ENCODE results near the gene PRICKLE3.

The PRICKLE3 gene

DNA sequence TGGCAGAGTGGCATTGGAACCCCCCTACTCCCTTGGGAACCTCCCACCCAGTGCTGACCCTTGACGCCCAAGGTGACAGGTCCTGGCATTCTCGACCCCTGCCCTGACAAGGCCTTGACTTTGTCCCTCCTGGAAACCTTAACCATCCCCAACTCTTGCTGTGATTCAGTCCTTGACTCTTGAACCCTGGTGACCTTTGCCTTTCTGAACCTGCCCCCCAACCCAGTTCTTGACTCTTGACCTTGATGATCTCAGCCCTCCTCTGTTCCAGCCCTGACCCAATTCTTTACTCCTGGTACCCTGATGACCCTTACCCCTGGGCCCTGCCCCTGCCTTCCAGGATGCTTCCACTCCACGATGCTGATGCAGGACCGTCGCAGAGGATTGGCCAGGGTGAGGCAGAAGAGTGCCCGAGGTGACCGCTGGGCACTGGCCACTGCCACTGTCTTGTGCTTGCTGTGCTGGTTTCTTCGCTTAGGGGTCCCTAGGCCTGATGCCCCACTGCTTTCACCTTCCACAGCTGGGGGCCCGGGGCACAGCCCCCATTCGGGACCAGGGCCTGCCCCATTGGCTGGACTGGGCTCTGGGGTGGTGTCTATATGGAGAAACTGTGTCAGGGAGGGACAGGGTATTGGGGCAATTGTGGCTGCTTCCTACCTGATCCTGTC is 45.3 kb upstream of the PRICKLE3 start:
- H3K27me3 ChIP-seq (ENCODE audit: insufficient read depth, low read depth): no peaks in the 10 kb centered on the region
- H3K4me3 ChIP-seq (IDR thresholded peaks at IDR 0.05; ENCODE audit: insufficient read depth, low read depth, low read length): no peak overlapping the region
- H2AFZ ChIP-seq (ENCODE audit: low read depth): peak overlapping the region; percentile 22; the same call in 1 of the 2 replicates
- TF ChIP-seq, protein P1, sequence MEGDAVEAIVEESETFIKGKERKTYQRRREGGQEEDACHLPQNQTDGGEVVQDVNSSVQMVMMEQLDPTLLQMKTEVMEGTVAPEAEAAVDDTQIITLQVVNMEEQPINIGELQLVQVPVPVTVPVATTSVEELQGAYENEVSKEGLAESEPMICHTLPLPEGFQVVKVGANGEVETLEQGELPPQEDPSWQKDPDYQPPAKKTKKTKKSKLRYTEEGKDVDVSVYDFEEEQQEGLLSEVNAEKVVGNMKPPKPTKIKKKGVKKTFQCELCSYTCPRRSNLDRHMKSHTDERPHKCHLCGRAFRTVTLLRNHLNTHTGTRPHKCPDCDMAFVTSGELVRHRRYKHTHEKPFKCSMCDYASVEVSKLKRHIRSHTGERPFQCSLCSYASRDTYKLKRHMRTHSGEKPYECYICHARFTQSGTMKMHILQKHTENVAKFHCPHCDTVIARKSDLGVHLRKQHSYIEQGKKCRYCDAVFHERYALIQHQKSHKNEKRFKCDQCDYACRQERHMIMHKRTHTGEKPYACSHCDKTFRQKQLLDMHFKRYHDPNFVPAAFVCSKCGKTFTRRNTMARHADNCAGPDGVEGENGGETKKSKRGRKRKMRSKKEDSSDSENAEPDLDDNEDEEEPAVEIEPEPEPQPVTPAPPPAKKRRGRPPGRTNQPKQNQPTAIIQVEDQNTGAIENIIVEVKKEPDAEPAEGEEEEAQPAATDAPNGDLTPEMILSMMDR (conservative IDR thresholded peaks at IDR 0.05; ENCODE audit: low read depth, low read length): no peak
- no peaks in the 10 kb centered on the region for H3K79me2 ChIP-seq (ENCODE audit: insufficient read depth, low read depth)
- H4K20me1 ChIP-seq (ENCODE audit: insufficient read depth): no peaks in the 10 kb centered on the region
- no peak overlapping the region for H3K9ac ChIP-seq
- no peak overlapping the region; the same call in 1 of the 2 replicates for H3K4me2 ChIP-seq
- peaks cover 8% of the 10 kb centered on the region for H3K4me1 ChIP-seq (ENCODE audit: low read depth, poor library complexity, severe bottlenecking)
- no peaks in the 10 kb centered on the region for H3K36me3 ChIP-seq (ENCODE audit: insufficient read depth)
- no peak overlapping the region for H3K27ac ChIP-seq

DNA sequence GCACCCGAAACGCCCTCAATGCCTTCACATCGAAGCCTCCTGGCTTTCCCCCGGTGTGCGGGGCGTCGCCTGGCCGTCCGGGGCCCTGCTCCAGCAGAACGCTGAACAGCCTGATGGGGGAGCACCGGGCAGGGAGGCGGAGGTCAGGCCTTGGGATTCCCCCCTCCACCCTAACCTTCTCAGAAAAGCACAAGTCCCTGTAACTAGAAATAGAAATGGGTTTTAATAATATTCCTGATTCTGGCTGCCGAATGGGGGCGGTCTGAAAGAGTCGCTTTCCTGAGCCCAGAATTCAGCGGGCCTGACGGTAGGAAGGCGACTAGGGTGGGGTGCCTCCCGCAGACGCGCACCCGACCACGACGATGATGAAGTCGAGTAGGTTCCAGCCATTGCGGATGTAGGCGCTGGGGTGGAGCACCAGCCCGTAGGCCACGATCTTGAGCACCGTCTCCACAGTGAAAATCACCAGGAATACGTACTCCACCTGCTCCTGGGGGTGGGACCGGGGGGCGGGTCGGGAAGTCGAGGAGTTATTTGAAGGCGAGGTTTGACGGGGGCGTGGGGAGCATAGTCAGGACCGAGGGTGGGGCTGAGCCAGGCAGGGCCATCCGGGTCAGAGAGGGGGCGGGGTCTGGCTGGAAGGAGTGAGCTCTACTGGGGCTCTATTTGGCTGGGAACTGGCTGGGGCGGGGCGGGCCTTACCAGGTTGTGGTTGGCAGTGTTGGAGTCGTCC is 44.5 kb upstream of the PRICKLE3 start:
- peak overlapping the region; percentile 73 for H3K4me2 ChIP-seq
- peak overlapping the region; percentile 76 for H2AFZ ChIP-seq (ENCODE audit: low read depth)
- no peaks in the 10 kb centered on the region for H3K27me3 ChIP-seq (ENCODE audit: insufficient read depth, low read depth)
- H3K79me2 ChIP-seq (ENCODE audit: insufficient read depth, low read depth): no peaks in the 10 kb centered on the region
- no peak overlapping the region for H3K4me3 ChIP-seq (IDR thresholded peaks at IDR 0.05; ENCODE audit: insufficient read depth, low read depth, low read length)
- peaks cover 3% of the 10 kb centered on the region for H3K4me1 ChIP-seq (ENCODE audit: low read depth, poor library complexity, severe bottlenecking)
- TF ChIP-seq, protein P1 (conservative IDR thresholded peaks at IDR 0.05; ENCODE audit: low read depth, low read length): 0 out of 2 replicates have a peak, but pooled peaks have one; percentile 34
- H3K9ac ChIP-seq: peak overlapping the region; percentile 58; the same call in 1 of the 2 replicates
- no peaks in the 10 kb centered on the region for H3K36me3 ChIP-seq (ENCODE audit: insufficient read depth)
- no peaks in the 10 kb centered on the region for H4K20me1 ChIP-seq (ENCODE audit: insufficient read depth)
- H3K27ac ChIP-seq: peak overlapping the region; percentile 67

- H3K79me2 ChIP-seq (ENCODE audit: insufficient read depth, low read depth): no peaks in the 10 kb centered on the region
- H3K27ac ChIP-seq: no peak overlapping the region
These were observed 42.0 kb upstream of the PRICKLE3 start for GRCh38 chrX:49228185-49228584.

GRCh38 chrX:49227726-49228125 is 41.6 kb upstream of the PRICKLE3 start:
- Histone ChIP-seq H3K79me2 (ENCODE audit: insufficient read depth, low read depth) (no peaks in the 10 kb centered on the region), H3K27me3 (ENCODE audit: insufficient read depth, low read depth) (peaks cover 8% of the 10 kb centered on the region; the same call in 1 of the 2 replicates), H3K4me2 (no peak overlapping the region), H3K9ac (no peak overlapping the region), H2AFZ (ENCODE audit: low read depth) (no peak overlapping the region), H3K36me3 (ENCODE audit: insufficient read depth) (no peaks in the 10 kb centered on the region), H3K4me3 (IDR thresholded peaks at IDR 0.05; ENCODE audit: insufficient read depth, low read depth, low read length) (no peak overlapping the region), H4K20me1 (ENCODE audit: insufficient read depth) (no peaks in the 10 kb centered on the region), H3K27ac (no peak overlapping the region), H3K4me1 (ENCODE audit: low read depth, poor library complexity, severe bottlenecking) (peaks cover 3% of the 10 kb centered on the region)
- TF ChIP-seq, protein P1 (conservative IDR thresholded peaks at IDR 0.05; ENCODE audit: low read depth, low read length): no peak

More at GRCh38 chrX:49228185-49228584, 42.0 kb upstream of the PRICKLE3 start:
- Histone ChIP-seq H3K4me1 (ENCODE audit: low read depth, poor library complexity, severe bottlenecking) (peaks cover 3% of the 10 kb centered on the region), H3K4me3 (IDR thresholded peaks at IDR 0.05; ENCODE audit: insufficient read depth, low read depth, low read length) (no peak overlapping the region), H2AFZ (ENCODE audit: low read depth) (no peak overlapping the region), H4K20me1 (ENCODE audit: insufficient read depth) (no peaks in the 10 kb centered on the region), H3K4me2 (no peak overlapping the region), H3K36me3 (ENCODE audit: insufficient read depth) (no peaks in the 10 kb centered on the region), H3K27me3 (ENCODE audit: insufficient read depth, low read depth) (peaks cover 8% of the 10 kb centered on the region; the same call in 1 of the 2 replicates), H3K9ac (no peak overlapping the region)
- TF ChIP-seq, protein P1 (conservative IDR thresholded peaks at IDR 0.05; ENCODE audit: low read depth, low read length): no peak

Measured in KMS-11 (cell line).